ENCODE results near the gene CDCA8. TPM values are rescaled to one million over a fixed set of nuclear protein-coding genes. Genes with fewer than 3 reads are reported as not detected.

CDCA8 gene
- total and polyA plus RNA-seq, 2 of the 4 experiments (the other 2 are of a cell fraction): 5.9 to 25.7 TPM

GRCh38 chr1:37714689-37715088 is 22.4 kb downstream of the CDCA8 start:
- no peaks in the 10 kb centered on the region; the same call in 1 of the 2 replicates for H3K9me1 ChIP-seq (ENCODE audit: insufficient read depth, low read length)
- no peak overlapping the region for H3K14ac ChIP-seq (replicated peaks; ENCODE audit: low read depth, low read length)
- H3K9ac ChIP-seq (ENCODE audit: low read depth, low read length): no peak overlapping the region
- H2BK20ac ChIP-seq (ENCODE audit: low read depth, low read length): no peak overlapping the region
- no peak overlapping the region for H3K27ac ChIP-seq (ENCODE audit: insufficient read depth, low read length)
- TF ChIP-seq SMC3 (IDR thresholded peaks at IDR 0.05; ENCODE audit: low read depth, low read length): no peak
- no peak for TF ChIP-seq MAZ (IDR thresholded peaks at IDR 0.05; ENCODE audit: borderline replicate concordance, low read depth, low read length)
- no peak for TF ChIP-seq ELK1 (IDR thresholded peaks at IDR 0.05; ENCODE audit: borderline replicate concordance, low read depth, low read length)
- TF ChIP-seq CEBPB (IDR thresholded peaks at IDR 0.05; ENCODE audit: low read depth, low read length): no peak
- no peak for TF ChIP-seq FOS (IDR thresholded peaks at IDR 0.05; ENCODE audit: low read depth, low read length)
- TF ChIP-seq USF2 (IDR thresholded peaks at IDR 0.05; ENCODE audit: low read depth, low read length): no peak
- no peak for TF ChIP-seq MAFK (IDR thresholded peaks at IDR 0.05; ENCODE audit: low read depth, low read length)
- no peak for TF ChIP-seq RAD21 (IDR thresholded peaks at IDR 0.05; ENCODE audit: low read length)
- no peak for TF ChIP-seq CTCF (conservative IDR thresholded peaks at IDR 0.05; ENCODE audit: low read depth, low read length)
- TF ChIP-seq NFE2L2 (IDR thresholded peaks at IDR 0.05; ENCODE audit: low read depth, low read length): no peak
- no peak for TF ChIP-seq POLR2A (IDR thresholded peaks at IDR 0.05; ENCODE audit: low read depth, low read length)
- TF ChIP-seq BHLHE40 (IDR thresholded peaks at IDR 0.05; ENCODE audit: low read depth, low read length): no peak
- TF ChIP-seq MXI1 (IDR thresholded peaks at IDR 0.05; ENCODE audit: borderline replicate concordance, low read depth, low read length): no peak
- no peak for TF ChIP-seq RFX5 (IDR thresholded peaks at IDR 0.05; ENCODE audit: low read depth, low read length)
- TF ChIP-seq CHD1 (IDR thresholded peaks at IDR 0.05; ENCODE audit: low read depth, low read length): no peak
- no peak for TF ChIP-seq RCOR1 (IDR thresholded peaks at IDR 0.05; ENCODE audit: insufficient replicate concordance, low read length)
- H2BK120ac ChIP-seq (ENCODE audit: low read depth, low read length): no peak overlapping the region
- H3K79me1 ChIP-seq (ENCODE audit: low read depth in 1 of 2, low read length in 2 of 2): no peaks in the 10 kb centered on the region
- no TSS peak for BruUV-seq (replicated peaks)
- H2BK15ac ChIP-seq (ENCODE audit: low read depth, low read length): no peak overlapping the region
- in situ Hi-C loops (cut with MboI; ENCODE audit: low sequenced_read_pairs) (no loop called here), dilution Hi-C loops (cut with HindIII; ENCODE audit: low sequenced_read_pairs, unreplicated experiment) (no loop called here), intact Hi-C loops (cut with micrococcal nuclease) (no loop called here)
- H3K27me3 ChIP-seq (ENCODE audit: control insufficient read depth, insufficient read depth, low read length): peaks cover 8% of the 10 kb centered on the region; the same call in 1 of the 2 replicates
- no peak overlapping the region for H4K5ac ChIP-seq (ENCODE audit: low read depth, low read length)
- no peak overlapping the region for H2AFZ ChIP-seq (replicated peaks; ENCODE audit: low read length, poor library complexity)
- no peak overlapping the region for H3K4me2 ChIP-seq (ENCODE audit: low read depth, low read length)
- peaks cover under 1% of the 10 kb centered on the region; the same call in 1 of the 2 replicates for H3K36me3 ChIP-seq (ENCODE audit: control insufficient read depth, insufficient read depth, low read length)
- H4K20me1 ChIP-seq (ENCODE audit: insufficient read depth, low read length): no peaks in the 10 kb centered on the region; the same call in 1 of the 2 replicates
- H3K9me3 ChIP-seq (ENCODE audit: control insufficient read depth, insufficient read depth, low read length): no peaks in the 10 kb centered on the region
- H4K91ac ChIP-seq (ENCODE audit: insufficient read depth, low read depth, low read length): no peak overlapping the region
- POLR2A ChIA-PET (ENCODE audit: unreplicated experiment): no interaction called here
- H3K4me1 ChIP-seq (ENCODE audit: control insufficient read depth, insufficient read depth, low read length): no peaks in the 10 kb centered on the region
- no peak overlapping the region for H3K18ac ChIP-seq (ENCODE audit: low read depth, low read length)
- no peak overlapping the region for H2AK9ac ChIP-seq (replicated peaks; ENCODE audit: low read depth, low read length, poor library complexity)
- no peak overlapping the region for H3K4ac ChIP-seq (ENCODE audit: low read depth, low read length)
- H4K8ac ChIP-seq (ENCODE audit: low read depth in 2 of 2, low read length in 2 of 2): no peak overlapping the region
- no peak overlapping the region for H2AK5ac ChIP-seq (ENCODE audit: low read depth, low read length)
- DNase-seq: no peak
- H3K56ac ChIP-seq (ENCODE audit: extremely low read depth, insufficient read depth, low read length): no peak overlapping the region
- no peak for ATAC-seq (ENCODE audit: low read depth)
- no peak overlapping the region for H3K4me3 ChIP-seq (ENCODE audit: insufficient read depth, low read depth, low read length)
- no peak overlapping the region for H3K23ac ChIP-seq (ENCODE audit: low read depth, low read length)
- CTCF ChIA-PET: no interaction called here
- no CpG with 5 or more reads among the region's 4 CpGs for WGBS, 2 experiments (ENCODE audit: extremely low coverage in 2 of 2, insufficient read length in 1 of 2)
- H2BK5ac ChIP-seq (ENCODE audit: low read depth, low read length, poor library complexity, severe bottlenecking): no peak overlapping the region

Measured in IMR-90 (cell line).